GM12875 (cell line): ENCODE data around the gene INSR.

Experiments
- H3K4me3 ChIP-seq: one replicate; pipeline ENCODE4 v1.5.1; 2011; ENCODE audit warnings: low read depth, low read length, control low read depth
- TF ChIP-seq, protein P1 (sequence below): IDR thresholded peaks from 2 replicates; pipeline ENCODE4 v1.5.1; 2011; ENCODE audit warnings: low read depth, mild to moderate bottlenecking, control low read depth, inconsistent platforms, low read length, moderate library complexity, borderline replicate concordance; ENCODE audit not compliant: insufficient read depth

INSR gene

DNA sequence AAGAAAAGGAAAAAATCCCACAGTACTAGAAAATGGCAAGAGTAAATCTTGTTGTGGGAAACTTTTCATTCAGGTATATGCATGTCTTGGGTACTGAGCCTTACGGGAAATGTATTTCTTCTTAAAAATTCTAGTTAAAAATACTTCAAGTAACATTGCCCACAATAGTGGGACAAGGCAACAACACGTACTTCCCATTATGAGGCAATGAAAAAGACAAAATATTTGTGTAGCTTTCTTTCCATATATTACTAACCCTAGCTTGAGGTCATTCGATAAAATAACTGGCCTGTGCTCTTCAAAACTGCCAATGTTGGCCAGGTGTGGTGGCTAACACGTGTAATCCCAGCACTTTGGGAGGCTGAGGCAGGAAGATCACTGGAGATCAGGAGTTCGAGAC is 99.2 kb downstream of the INSR start:
- TF ChIP-seq, protein P1, sequence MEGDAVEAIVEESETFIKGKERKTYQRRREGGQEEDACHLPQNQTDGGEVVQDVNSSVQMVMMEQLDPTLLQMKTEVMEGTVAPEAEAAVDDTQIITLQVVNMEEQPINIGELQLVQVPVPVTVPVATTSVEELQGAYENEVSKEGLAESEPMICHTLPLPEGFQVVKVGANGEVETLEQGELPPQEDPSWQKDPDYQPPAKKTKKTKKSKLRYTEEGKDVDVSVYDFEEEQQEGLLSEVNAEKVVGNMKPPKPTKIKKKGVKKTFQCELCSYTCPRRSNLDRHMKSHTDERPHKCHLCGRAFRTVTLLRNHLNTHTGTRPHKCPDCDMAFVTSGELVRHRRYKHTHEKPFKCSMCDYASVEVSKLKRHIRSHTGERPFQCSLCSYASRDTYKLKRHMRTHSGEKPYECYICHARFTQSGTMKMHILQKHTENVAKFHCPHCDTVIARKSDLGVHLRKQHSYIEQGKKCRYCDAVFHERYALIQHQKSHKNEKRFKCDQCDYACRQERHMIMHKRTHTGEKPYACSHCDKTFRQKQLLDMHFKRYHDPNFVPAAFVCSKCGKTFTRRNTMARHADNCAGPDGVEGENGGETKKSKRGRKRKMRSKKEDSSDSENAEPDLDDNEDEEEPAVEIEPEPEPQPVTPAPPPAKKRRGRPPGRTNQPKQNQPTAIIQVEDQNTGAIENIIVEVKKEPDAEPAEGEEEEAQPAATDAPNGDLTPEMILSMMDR: no peak
- H3K4me3 ChIP-seq: no peak overlapping the region

DNA sequence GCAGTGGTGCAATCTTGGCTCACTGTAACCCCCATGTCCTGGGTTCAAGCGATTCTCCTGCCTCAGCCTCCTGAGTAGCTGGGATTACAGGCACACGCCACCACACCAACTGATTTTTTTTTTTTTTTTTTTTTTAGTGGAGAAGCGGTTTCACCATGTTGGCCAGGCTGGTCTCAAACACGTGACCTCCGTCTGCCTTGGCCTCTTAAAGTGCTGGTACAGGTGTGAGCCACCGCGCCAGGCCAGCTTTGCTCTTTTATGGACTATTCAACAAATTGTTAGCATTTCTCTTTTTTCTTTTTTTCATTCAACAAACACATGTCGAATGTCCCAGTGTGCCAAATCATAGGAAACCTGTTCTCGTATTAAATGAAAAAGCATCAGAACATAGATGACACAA is 99.6 kb downstream of the INSR start:
- TF ChIP-seq, protein P1: no peak
- H3K4me3 ChIP-seq: no peak overlapping the region

DNA sequence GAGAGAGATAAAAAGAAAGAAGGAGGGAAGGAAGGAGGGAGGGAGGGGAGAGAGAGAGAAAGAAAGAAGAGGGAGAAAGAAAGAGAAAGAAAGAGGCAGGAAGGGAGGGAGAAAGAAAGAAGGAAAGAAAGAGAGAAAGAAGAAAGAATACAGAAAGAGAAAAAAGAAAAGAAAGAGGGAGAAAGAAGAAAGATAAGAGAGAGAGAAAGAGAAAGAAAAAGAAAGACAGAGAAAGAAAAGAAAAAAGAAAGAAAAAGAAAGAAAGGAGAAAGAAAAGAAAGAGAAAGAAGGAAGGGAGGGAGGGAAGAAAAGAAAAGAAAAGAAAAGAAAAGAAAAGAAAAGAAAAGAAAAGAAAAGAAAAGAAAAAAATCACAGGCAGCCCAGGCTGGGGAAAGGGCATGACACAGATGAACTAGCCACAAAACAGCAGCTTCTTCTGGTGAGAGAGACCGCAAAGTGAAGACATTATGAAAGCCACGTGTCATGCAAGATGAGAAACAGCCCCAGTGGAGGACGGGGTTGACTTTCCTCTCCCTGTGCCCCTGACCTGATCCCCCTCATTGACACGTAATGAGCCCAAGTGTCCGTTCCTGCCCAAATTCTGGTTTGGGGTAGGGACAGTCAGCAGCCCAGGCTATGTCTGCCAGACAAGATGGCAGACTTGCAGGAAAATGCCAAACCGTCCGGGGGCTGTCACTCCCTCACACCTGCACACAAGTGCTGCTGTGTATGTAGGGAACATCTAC is 102.1 kb downstream of the INSR start:
- H3K4me3 ChIP-seq: no peak overlapping the region
- TF ChIP-seq, protein P1: no peak

DNA sequence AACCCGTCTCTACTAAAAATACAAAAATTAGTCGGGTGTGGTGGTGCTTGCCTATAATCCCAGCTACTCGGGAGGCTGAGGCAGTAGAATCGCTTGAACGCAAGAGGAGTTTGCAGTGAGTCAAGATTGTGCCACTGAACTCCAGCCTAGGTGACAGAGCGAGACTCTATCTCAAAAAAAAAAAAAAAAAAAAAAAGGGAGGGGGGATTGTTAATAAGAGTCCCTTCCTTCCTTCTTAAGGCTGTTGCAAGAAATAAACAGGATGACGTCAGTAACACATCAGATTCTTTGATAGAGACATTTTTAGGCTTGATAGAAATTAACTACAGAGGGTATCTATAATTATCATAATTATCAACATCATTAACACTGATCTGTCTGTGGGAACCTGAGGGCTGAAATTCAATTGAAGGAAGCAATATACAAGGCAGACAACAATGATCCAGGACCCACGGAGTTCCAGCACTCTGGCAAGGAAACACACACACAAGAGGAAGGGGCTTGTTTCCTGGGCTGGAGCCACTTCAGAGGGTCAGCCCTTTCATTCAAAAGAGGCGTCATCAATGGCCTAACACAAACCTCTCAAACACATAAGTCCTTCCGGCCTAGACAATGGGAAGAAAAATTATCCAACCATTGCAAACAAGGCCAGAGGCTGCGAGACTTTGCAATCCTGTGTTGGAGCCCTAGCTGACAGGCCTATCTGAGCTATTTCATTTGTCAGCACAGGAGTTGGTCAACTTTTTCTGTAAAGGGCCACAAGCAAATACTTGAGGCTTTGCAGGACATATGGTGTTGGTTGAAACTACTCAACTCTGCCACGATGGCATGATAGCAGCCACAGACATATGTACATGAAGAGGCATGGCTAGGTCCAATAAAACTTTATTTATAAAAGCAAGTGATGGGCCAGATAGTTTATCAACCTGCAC is 105.2 kb downstream of the INSR start:
- no peak overlapping the region for H3K4me3 ChIP-seq
- TF ChIP-seq, protein P1: no peak

DNA sequence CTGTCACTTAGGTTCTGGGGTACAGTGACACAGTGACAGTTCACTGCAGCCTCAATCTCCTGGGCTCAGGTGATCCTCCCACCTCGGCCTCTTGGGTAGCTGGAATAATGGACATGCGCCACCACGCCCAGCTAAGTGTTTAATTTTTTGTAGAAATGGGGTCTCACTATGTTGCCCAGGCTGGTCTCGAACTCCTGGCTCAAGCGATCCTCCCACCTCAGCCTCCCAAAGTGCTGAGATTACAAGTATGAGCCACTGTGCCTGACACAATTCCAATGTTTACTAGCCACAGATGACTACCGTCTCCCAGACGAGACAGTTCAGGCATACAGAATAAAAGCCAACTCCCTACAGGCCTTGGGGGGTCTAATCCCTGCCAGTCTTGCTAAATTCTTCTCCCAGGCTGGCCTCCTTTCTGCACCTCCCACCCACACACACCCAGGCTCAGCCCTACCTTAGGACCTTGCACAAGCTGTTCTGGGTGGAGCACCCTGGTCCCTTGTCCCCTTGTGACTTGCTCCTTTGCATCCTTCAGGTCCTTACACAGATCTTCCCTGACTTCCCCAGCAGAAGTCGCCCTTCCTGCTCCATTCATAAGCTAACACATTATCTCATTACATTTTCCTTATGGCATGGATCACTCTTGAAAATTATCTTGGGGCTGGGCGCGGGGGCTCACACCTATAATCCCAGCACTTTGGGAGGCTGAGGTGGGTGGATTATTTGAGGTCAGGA is 106.4 kb downstream of the INSR start:
- TF ChIP-seq, protein P1: no peak

DNA sequence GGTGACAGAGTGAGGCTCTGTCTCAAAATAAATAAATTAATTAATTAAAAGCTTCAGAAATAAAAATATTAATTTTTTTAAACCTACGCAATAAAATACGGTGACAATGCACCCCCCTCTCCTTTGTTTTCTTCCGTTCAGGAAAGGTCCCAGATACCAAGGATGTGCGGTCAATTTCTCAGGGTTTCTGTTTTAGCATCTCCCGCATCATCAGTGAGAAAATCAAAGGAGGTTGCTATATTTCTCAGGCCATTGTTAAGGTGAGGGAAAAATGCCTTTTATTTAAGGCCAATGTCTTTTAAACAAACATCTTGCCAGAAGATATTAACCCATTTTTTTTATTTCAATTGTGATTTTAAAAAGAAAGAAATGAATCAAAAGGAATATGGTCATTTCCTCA is 111.7 kb downstream of the INSR start:
- TF ChIP-seq, protein P1: no peak
- H3K4me3 ChIP-seq: no peak overlapping the region

More for the DNA sequence above, 106.4 kb downstream of the INSR start:
- H3K4me3 ChIP-seq: no peak overlapping the region
